Heart left ventricle (tissue), 16 donors: Measurements from ENCODE around the gene SHLD1. TPM values are rescaled to one million over a fixed set of nuclear protein-coding genes. Genes with fewer than 3 reads are reported as not detected.

Experiments
- ATAC-seq, 4 donors: fragments of 200-7000 bp; cut with Tn5 transposase; one replicate each; pipeline ENCODE4 v1.9.1; 2020 to 2022; ENCODE audit warnings: moderate library complexity in 4 of 4, mild to moderate bottlenecking in 3 of 4, moderate number of reproducible peaks in 1 of 4
- DNase-seq, 5 donors: peaks; one replicate each; pipeline ENCODE4 v3.0.0-alpha.2; 2020
- H3K27ac ChIP-seq, 12 donors: fragments of 200-600 bp; sonication (generic) in 4 of 12; one replicate each; pipeline versions ENCODE4 v1.5.0 to v1.8.0; 2016 to 2022; ENCODE audit warnings: mild to moderate bottlenecking in 2 of 12
- H3K27me3 ChIP-seq, 9 donors: fragments of 200-600 bp; sonication (generic) in 2 of 9; one replicate each; pipeline versions ENCODE4 v1.5.1 to v1.8.0; 2016 to 2022; ENCODE audit warnings: mild to moderate bottlenecking in 3 of 9
- H3K36me3 ChIP-seq, 9 donors: fragments of 200-600 bp; sonication (generic) in 2 of 9; one replicate each; pipeline versions ENCODE4 v1.5.0 to v1.8.0; 2018 to 2022; ENCODE audit warnings: mild to moderate bottlenecking in 2 of 9
- H3K4me1 ChIP-seq, 12 donors: fragments of 200-600 bp; sonication (generic) in 4 of 12; one replicate each; pipeline versions ENCODE4 v1.5.0 to v1.8.0; 2016 to 2022; ENCODE audit warnings: mild to moderate bottlenecking in 3 of 12
- H3K4me3 ChIP-seq, 12 donors: fragments of 200-600 bp; sonication (generic) in 4 of 12; one replicate each; pipeline versions ENCODE4 v1.5.0 to v1.8.0; 2017 to 2022; ENCODE audit warnings: mild to moderate bottlenecking in 9 of 12, moderate library complexity in 4 of 12
- H3K9me3 ChIP-seq, 12 donors: fragments of 200-600 bp; sonication (generic) in 4 of 12; one replicate each; pipeline versions ENCODE4 v1.5.0 to v1.8.0; 2016 to 2022; ENCODE audit warnings: mild to moderate bottlenecking in 1 of 12
- POLR2A ChIP-seq, 2 donors: fragments of 450-650 bp; IDR thresholded peaks; one replicate each; pipeline ENCODE4 v1.6.1; 2017; ENCODE audit warnings: antibody characterized with exemption in 2 of 2, mild to moderate bottlenecking in 2 of 2, moderate library complexity in 2 of 2
- WGBS, 4 donors: extraction: QIAGEN DNeasy Blood & Tissue Kit in 2 of 4; methylation state at CpG; one replicate each; pipeline versions ENCODE4 v1.1.5 to v1.1.7; 2013 to 2018; 5-methylcytosine and 5-hydroxymethylcytosine counted together
- intact Hi-C, 10 donors: fragments of 100-400 bp; cut with DNase I; formaldehyde crosslinking; loops; one replicate each; pipeline versions ENCODE4 v1.11.1 to v1.14.2; 2022
- polyA plus RNA-seq, 2 donors: library from polyadenylated mRNA; stranded (reverse); fragments of 200-250 nt; gene quantifications; one replicate each; pipeline ENCODE4 v1.2.3, GENCODE V29; 2013
- total RNA-seq, 9 donors: library from RNA; depleted of rRNA in 2 of 9; stranded (reverse); fragments of >200 nt in 2 of 9; fragmentation: NEBNext Ultra II Directional in 3 of 9; extraction: Animal tissue kit (Norgen Biotek cat#: 25700) in 3 of 9; gene quantifications; one replicate each; pipeline versions ENCODE4 v1.1.0 to v1.2.4, GENCODE V29; 2016 to 2023
- TF ChIP-seq, protein P1 (sequence below), 12 donors: fragments of 200-600 bp; sonication (generic) in 4 of 12; IDR thresholded peaks; one replicate each; pipeline versions ENCODE4 v1.5.0 to v1.8.0; 2018 to 2022; ENCODE audit warnings: antibody characterized with exemption in 12 of 12, mild to moderate bottlenecking in 5 of 12
- donor health status: ischemic (EF 13 %, LVEDD 7.1; RV severe dilation, severe dysfunction).
- donor health status: healthy with polysubstance abuse.
- donor health status: DM: no; HTN: yes; CAD: no.
- donor health status: DM: no; HTN: no; CAD: no.
- donor health status: ischemic (EF 25% LVEDD 6.9; RV normal size, moderate dysfunction).
- donor health status: ischemic (EF 25% LVEDD 5.7; RV mildly dilated, moderate dysfunction).
- donor health status: healthy.
- donor health status: DM: yes; HTN: yes; CAD: no.
- donor health status: ischemic (EF 35%, LVEDD 5.7; RV mildly dilated, moderate dysfunction).
- donor health status: nonischemic (EF 11% LVEDD 7.7; RV severe dilation, severe dysfunction).
- donor health status: DM: yes; HTN: yes; CAD: no.
- donor health status: PGD.
- donor health status: ischemic (EF 29% LVEDD 5.4; RV normal size, mild dysfunction).
- donor health status: nonischemic (EF 23%, LVEDD 6.1; RV moderate dilation, normal function).

Gene SHLD1
- total and polyA plus RNA-seq, 11 donors: 0.94 to 7.1 (median 5.6) TPM

GRCh38 chr20:5864428-5864827 is 114.2 kb downstream of the SHLD1 start:
- Histone ChIP-seq H3K4me3 (no peak overlapping the region), H3K36me3 (no peaks in the 10 kb centered on the region), H3K27ac (no peak overlapping the region), H3K27me3 (no peaks in the 10 kb centered on the region), H3K9me3 (no peaks in the 10 kb centered on the region), H3K4me1 (peaks cover 3 to 38% (median 26%) of the 10 kb centered on the region in 12 donors)
- ATAC-seq: no peak
- TF ChIP-seq, protein P1, sequence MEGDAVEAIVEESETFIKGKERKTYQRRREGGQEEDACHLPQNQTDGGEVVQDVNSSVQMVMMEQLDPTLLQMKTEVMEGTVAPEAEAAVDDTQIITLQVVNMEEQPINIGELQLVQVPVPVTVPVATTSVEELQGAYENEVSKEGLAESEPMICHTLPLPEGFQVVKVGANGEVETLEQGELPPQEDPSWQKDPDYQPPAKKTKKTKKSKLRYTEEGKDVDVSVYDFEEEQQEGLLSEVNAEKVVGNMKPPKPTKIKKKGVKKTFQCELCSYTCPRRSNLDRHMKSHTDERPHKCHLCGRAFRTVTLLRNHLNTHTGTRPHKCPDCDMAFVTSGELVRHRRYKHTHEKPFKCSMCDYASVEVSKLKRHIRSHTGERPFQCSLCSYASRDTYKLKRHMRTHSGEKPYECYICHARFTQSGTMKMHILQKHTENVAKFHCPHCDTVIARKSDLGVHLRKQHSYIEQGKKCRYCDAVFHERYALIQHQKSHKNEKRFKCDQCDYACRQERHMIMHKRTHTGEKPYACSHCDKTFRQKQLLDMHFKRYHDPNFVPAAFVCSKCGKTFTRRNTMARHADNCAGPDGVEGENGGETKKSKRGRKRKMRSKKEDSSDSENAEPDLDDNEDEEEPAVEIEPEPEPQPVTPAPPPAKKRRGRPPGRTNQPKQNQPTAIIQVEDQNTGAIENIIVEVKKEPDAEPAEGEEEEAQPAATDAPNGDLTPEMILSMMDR (IDR thresholded peaks at IDR 0.05): no peak
- no peak for TF ChIP-seq POLR2A (IDR thresholded peaks at IDR 0.05)
- WGBS, 4 donors: 67 to 85% (median 77%) methylated on average over 6 of the region's 6 CpGs
- DNase-seq: no peak
- intact Hi-C loops: no loop called here

- no peak overlapping the region for H3K4me3 ChIP-seq
- intact Hi-C loops: no loop called here
- no peaks in the 10 kb centered on the region for H3K36me3 ChIP-seq
- H3K27me3 ChIP-seq: no peaks in the 10 kb centered on the region
- 53 to 69% (median 61%) methylated on average over 10 of the region's 10 CpGs for WGBS, 4 donors
- DNase-seq: no peak
- H3K9me3 ChIP-seq: no peaks in the 10 kb centered on the region
- peaks cover 3 to 38% (median 26%) of the 10 kb centered on the region in 12 donors for H3K4me1 ChIP-seq
- no peak for ATAC-seq
- H3K27ac ChIP-seq: no peak overlapping the region
- TF ChIP-seq, protein P1 (IDR thresholded peaks at IDR 0.05): no peak
- no peak for TF ChIP-seq POLR2A (IDR thresholded peaks at IDR 0.05)
Observed at GRCh38 chr20:5864873-5865587, 114.8 kb downstream of the SHLD1 start.

GRCh38 chr20:5865604-5866003 is 115.4 kb downstream of the SHLD1 start:
- TF ChIP-seq, protein P1 (IDR thresholded peaks at IDR 0.05): no peak
- no peak for TF ChIP-seq POLR2A (IDR thresholded peaks at IDR 0.05)
- no peaks in the 10 kb centered on the region for H3K9me3 ChIP-seq
- H3K27ac ChIP-seq: no peak overlapping the region
- no peaks in the 10 kb centered on the region for H3K36me3 ChIP-seq
- no peak overlapping the region for H3K4me3 ChIP-seq
- ATAC-seq (no peak), DNase-seq (no peak)
- H3K27me3 ChIP-seq: no peaks in the 10 kb centered on the region
- H3K4me1 ChIP-seq: peaks cover 3 to 38% (median 26%) of the 10 kb centered on the region in 12 donors
- 95 to 99% (median 98%) methylated on average over 2 of the region's 2 CpGs for WGBS, 4 donors
- intact Hi-C loops: no loop called here

DNA sequence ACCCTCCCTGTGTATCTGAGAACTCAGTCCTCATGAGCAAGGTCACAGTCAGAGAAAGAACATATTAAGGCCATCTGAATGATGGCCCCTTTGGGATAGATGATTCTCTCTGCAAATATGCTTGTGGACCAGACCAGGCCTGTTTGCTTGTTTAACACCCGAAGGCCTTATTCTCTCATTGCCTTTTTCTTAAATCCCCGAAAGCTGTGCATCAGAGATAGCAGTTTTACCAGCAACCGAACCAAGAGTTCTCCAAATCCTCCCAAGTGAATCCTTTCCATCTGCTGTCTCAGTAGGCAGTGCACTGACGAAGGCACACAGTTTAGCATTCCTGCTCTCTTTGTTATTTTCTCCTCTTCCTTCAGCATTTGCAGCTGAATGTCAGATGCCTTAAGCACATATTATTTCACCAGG is 120.4 kb downstream of the SHLD1 start:
- WGBS, 4 donors: 74 to 83% (median 77%) methylated on average over 4 of the region's 4 CpGs
- TF ChIP-seq, protein P1 (IDR thresholded peaks at IDR 0.05): no peak
- no peak for TF ChIP-seq POLR2A (IDR thresholded peaks at IDR 0.05)
- no peak overlapping the region for H3K27ac ChIP-seq

More for the DNA sequence above, 120.4 kb downstream of the SHLD1 start:
- DNase-seq (no peak), ATAC-seq (no peak)
- Histone ChIP-seq H3K9me3 (peaks cover 0 to 4% (median 0%) of the 10 kb centered on the region in 12 donors), H3K36me3 (no peaks in the 10 kb centered on the region), H3K4me1 (peaks cover 0 to 2% (median 0%) of the 10 kb centered on the region in 12 donors), H3K27me3 (no peaks in the 10 kb centered on the region), H3K4me3 (no peak overlapping the region)
- intact Hi-C loops: no loop called here
